A549 (cell line): ENCODE measurements around the gene PFN2. TPM values are rescaled to one million over a fixed set of nuclear protein-coding genes. Genes with fewer than 3 reads are reported as not detected.
A peak's percentile ranks its signal among the peaks of the same experiment; 100 is the strongest.
"Not testable (repeated sequence)": the region's sequence is repeated elsewhere in the genome, so short reads cannot be mapped to it uniquely, and the experiment has no call there.

Experiments used
- ATAC-seq, 2 experiments: fragments of 200-7000 bp in 1 of 2; fragments of >200 bp in 1 of 2; cut with Nextera tagmentation in 1 of 2; cut with Tn5 transposase in 1 of 2; 3 replicates each; pipeline versions ENCODE4 v1.8.0 to v1.9.1; 2018 to 2020; ENCODE audit warnings: mild to moderate bottlenecking in 1 of 2, moderate library complexity in 1 of 2
- CTCF ChIA-PET: fragments of 300-600 bp; sonication (Branson Sonifier 250); formaldehyde crosslinking; extraction: SDS; loops from one replicate; lab custom pipeline; 2021; ENCODE audit warnings: antibody characterized with exemption, inconsistent platforms; lab: Yijun Ruan, JAX
- POLR2A ChIA-PET: fragments of 350-600 bp; formaldehyde crosslinking; extraction: SDS; loops from one replicate; lab custom pipeline; 2021; ENCODE audit warnings: antibody characterized with exemption, inconsistent platforms; lab: Yijun Ruan, JAX
- DNase-seq, 2 experiments: peaks; one replicate each; pipeline versions ENCODE4 v3.0.0 to v3.0.0-alpha.2; 2011 to 2016; ENCODE audit warnings: low read depth in 1 of 2, low spot score in 1 of 2
- FAIRE-seq: peaks from 2 replicates; lab custom pipeline; 2011; peaks lifted over from hg19 to GRCh38; lab: Jason Lieb, UNC
- H3K27ac ChIP-seq, 2 experiments: fragments of >200 bp; sonication (Bioruptor Twin); formaldehyde crosslinking; 3 replicates each; pipeline ENCODE4 v1.5.1; 2016 to 2017
- H3K4me1 ChIP-seq: fragments of >200 bp; sonication (Bioruptor Twin); formaldehyde crosslinking; 3 replicates; pipeline ENCODE4 v1.6.1; 2016
- H3K4me2 ChIP-seq: fragments of >200 bp; sonication (Bioruptor Twin); formaldehyde crosslinking; 3 replicates; pipeline ENCODE4 v1.6.1; 2016
- H3K4me3 ChIP-seq: fragments of >200 bp; sonication (Bioruptor Twin); formaldehyde crosslinking; 3 replicates; pipeline ENCODE4 v1.5.1; 2016
- H3K9me3 ChIP-seq: fragments of >200 bp; sonication (Bioruptor Twin); formaldehyde crosslinking; 3 replicates; pipeline ENCODE4 v1.6.1; 2016
- BHLHE40 ChIP-seq: IDR thresholded peaks from 2 replicates; pipeline ENCODE4 v1.6.1; 2012; ENCODE audit warnings: low read depth, low read length, inconsistent platforms
- CBX8 ChIP-seq: fragments of 200-600 bp; sonication (generic); IDR thresholded peaks from 2 replicates; pipeline ENCODE4 v1.6.1; 2016
- CEBPB ChIP-seq, 2 experiments: fragments of >200 bp in 1 of 2; sonication (Bioruptor Twin) in 1 of 2; formaldehyde crosslinking in 1 of 2; IDR thresholded peaks; 2 replicates each; pipeline ENCODE4 v1.6.1; 2012 to 2016
- CHD4 ChIP-seq: fragments of 200-600 bp; sonication (generic); IDR thresholded peaks from 2 replicates; pipeline ENCODE4 v1.6.1; 2016; ENCODE audit warnings: antibody characterized with exemption, mild to moderate bottlenecking, borderline replicate concordance
- EHF ChIP-seq: fragments of 250-450 bp; sonication (Bioruptor Pico); IDR thresholded peaks from 2 replicates; pipeline ENCODE4 v1.5.0; 2020; ENCODE audit warnings: mild to moderate bottlenecking
- EHMT2 ChIP-seq: fragments of 200-600 bp; sonication (generic); IDR thresholded peaks from 2 replicates; pipeline ENCODE4 v1.6.1; 2016; ENCODE audit warnings: antibody characterized with exemption, low read depth, mild to moderate bottlenecking, moderate library complexity
- FOSL2 ChIP-seq, 2 experiments: fragments of 450-650 bp in 1 of 2; fragments of >200 bp in 1 of 2; sonication (Bioruptor Twin) in 1 of 2; formaldehyde crosslinking; IDR thresholded peaks; 2 replicates each; pipeline versions ENCODE4 v1.5.0 to v1.6.1; 2016 to 2020; ENCODE audit warnings: mild to moderate bottlenecking in 1 of 2, moderate library complexity in 1 of 2
- HEYL ChIP-seq: fragments of 250-450 bp; sonication (Bioruptor Pico); IDR thresholded peaks from 2 replicates; pipeline ENCODE4 v1.8.0; 2021; ENCODE audit warnings: mild to moderate bottlenecking, moderate library complexity
- HOXA7 ChIP-seq: fragments of 250-450 bp; sonication (Bioruptor Pico); IDR thresholded peaks from 2 replicates; pipeline ENCODE4 v1.5.0; 2020; ENCODE audit warnings: mild to moderate bottlenecking, moderate library complexity
- MAFK ChIP-seq: fragments of 450-650 bp; IDR thresholded peaks from 2 replicates; pipeline ENCODE4 v1.6.1; 2014; ENCODE audit not compliant: partially characterized antibody
- NFE2L2 ChIP-seq: fragments of 150-350 bp; conservative IDR thresholded peaks from 2 replicates; pipeline ENCODE4 v1.6.1; 2014; ENCODE audit warnings: low read length
- PHF8 ChIP-seq: fragments of 200-600 bp; sonication (generic); IDR thresholded peaks from 2 replicates; pipeline ENCODE4 v1.6.1; 2016; ENCODE audit warnings: low read depth, mild to moderate bottlenecking, antibody characterized with exemption, moderate library complexity, borderline replicate concordance
- RAD21 ChIP-seq, 2 experiments: fragments of >200 bp in 1 of 2; sonication (Bioruptor Twin) in 1 of 2; formaldehyde crosslinking in 1 of 2; IDR thresholded peaks in 1 of 2; conservative IDR thresholded peaks in 1 of 2; 2 replicates in 1 of 2; 3 replicates in 1 of 2; pipeline ENCODE4 v1.6.1; 2012 to 2018; ENCODE audit warnings: inconsistent platforms in 1 of 2
- SMC3 ChIP-seq: fragments of >200 bp; sonication (Bioruptor Twin); formaldehyde crosslinking; IDR thresholded peaks from 3 replicates; pipeline ENCODE4 v1.6.1; 2018; ENCODE audit warnings: inconsistent platforms
- ZFP36 ChIP-seq: fragments of 450-650 bp; IDR thresholded peaks from 2 replicates; pipeline ENCODE4 v1.6.1; 2014; ENCODE audit warnings: borderline replicate concordance; ENCODE audit not compliant: partially characterized antibody
- WGBS: methylation state at CpG from one replicate; pipeline ENCODE4 v1.1.6; 2017; ENCODE audit errors: missing lambda C conversion rate; 5-methylcytosine and 5-hydroxymethylcytosine counted together
- polyA plus RNA-seq, 4 experiments: library from polyadenylated mRNA; depleted of rRNA in 3 of 4; stranded (reverse); fragments of >200 nt; fragmentation: RNase III in 1 of 4; extraction: RNeasy Plus Mini Kit Qiagen cat#74134 plus additional on column Dnase treatment in 1 of 4; gene quantifications; 2 replicates in 3 of 4; 3 replicates in 1 of 4; pipeline ENCODE4 v1.2.3, GENCODE V29; 2011 to 2017
- TF ChIP-seq, protein P1 (sequence below): fragments of >200 bp; sonication (Bioruptor Twin); formaldehyde crosslinking; IDR thresholded peaks from 3 replicates; pipeline ENCODE4 v1.5.1; 2016
- TF ChIP-seq, protein P2 (sequence below): IDR thresholded peaks from 2 replicates; pipeline ENCODE4 v1.6.1; 2012
- TF ChIP-seq, protein P3 (sequence below): fragments of 250-450 bp; sonication (Bioruptor Pico); IDR thresholded peaks from 2 replicates; pipeline ENCODE4 v1.5.0; 2020; ENCODE audit warnings: low read depth, mild to moderate bottlenecking, moderate library complexity
- TF ChIP-seq, protein P4 (sequence below): fragments of >200 bp; sonication (Bioruptor Twin); formaldehyde crosslinking; IDR thresholded peaks from 2 replicates; pipeline ENCODE4 v1.6.1; 2016
- TF ChIP-seq, protein P5 (sequence below): fragments of 450-650 bp; IDR thresholded peaks from 2 replicates; pipeline ENCODE4 v1.6.1; 2014; ENCODE audit warnings: antibody characterized with exemption
- TF ChIP-seq, protein P6 (sequence below): fragments of 150-350 bp; IDR thresholded peaks from 2 replicates; pipeline ENCODE4 v1.6.1; 2014; ENCODE audit warnings: low read depth, mild to moderate bottlenecking, low read length
- TF ChIP-seq, protein P7 (sequence below): fragments of >200 bp; sonication (Bioruptor Twin); formaldehyde crosslinking; IDR thresholded peaks from 3 replicates; pipeline ENCODE4 v1.6.1; 2016

PFN2 gene
- polyA plus RNA-seq, 2 of the 4 experiments (the other 2 are of a cell fraction), result 201 to 539 TPM

DNA sequence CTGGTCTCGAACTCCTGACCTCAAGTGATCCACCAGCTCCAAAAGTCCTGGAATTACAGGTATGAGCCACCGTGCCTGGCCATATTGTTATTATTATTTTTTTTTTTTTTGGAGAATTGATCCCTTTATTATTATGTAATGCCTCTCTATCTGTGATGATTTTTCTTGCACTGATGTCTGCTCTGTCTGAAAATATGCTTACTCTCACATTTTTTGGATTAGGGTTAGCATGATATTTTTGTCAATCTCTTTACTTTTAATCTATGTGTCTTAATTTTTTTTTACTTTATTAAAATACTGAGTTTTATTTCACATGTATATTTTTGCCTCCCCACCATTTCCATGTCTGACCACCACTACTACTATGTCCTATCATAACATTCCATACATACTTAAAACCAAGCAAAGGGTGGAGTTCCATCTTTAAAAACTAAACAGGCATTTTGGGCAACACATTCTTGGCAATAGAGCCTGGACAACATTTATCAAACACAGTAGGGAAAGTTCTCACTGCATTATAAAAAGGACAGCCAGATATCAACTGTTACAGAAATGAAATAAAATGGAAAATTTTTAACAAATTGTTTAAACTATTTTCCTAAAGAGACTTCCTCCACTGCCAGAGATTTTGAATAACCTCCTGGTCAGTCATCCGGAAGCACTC is 32.2 kb downstream of the PFN2 start:
- H3K4me3 ChIP-seq, FAIRE-seq, DNase-seq, H3K27ac ChIP-seq, H3K4me2 ChIP-seq, H3K9me3 ChIP-seq, POLR2A ChIA-PET: not testable (repeated sequence)
- TF ChIP-seq MAFK, result peak; percentile 8
- TF ChIP-seq, all 56 proteins: peak for 1; not testable (repeated sequence) for 55
- CTCF ChIA-PET, result interaction anchor here (0.6 to 3.1 kb wide), 4 partner anchors 255 to 1652 kb away, joined by 3 to 11 read pairs (median 5); no protein-coding TSS in a partner anchor
- 94% methylated on average over 3 of the region's 3 CpGs for WGBS
- H3K4me1 ChIP-seq, ATAC-seq: not testable (repeated sequence)

DNA sequence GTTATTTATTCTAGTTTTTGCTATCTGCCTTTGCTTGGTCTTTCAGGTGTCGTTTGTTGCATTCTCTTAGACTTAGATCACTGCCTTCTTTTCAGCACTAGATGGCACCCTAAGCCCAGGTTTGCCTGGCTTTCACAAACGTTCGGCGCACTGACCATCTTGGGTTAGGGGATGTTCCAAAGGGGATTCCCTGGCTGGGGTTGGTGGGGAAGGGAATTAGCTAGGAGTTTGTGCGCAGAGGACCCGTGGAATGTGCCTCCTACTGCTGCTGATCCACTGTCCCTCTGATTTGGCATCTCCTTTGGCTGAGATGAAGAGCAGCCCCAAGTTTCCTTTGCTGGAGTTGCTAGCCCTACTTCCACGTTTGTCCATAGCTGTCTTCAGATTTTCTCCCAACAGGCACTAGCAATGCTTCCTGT is 33.9 kb downstream of the PFN2 start:
- POLR2A ChIA-PET, result no interaction called here
- WGBS, result 38% methylated on average over 7 of the region's 7 CpGs
- Histone ChIP-seq H3K27ac (no peak overlapping the region), H3K4me2 (0 out of 3 replicates have a peak overlapping the region, but pooled peaks have one; percentile 3), H3K9me3 (0 out of 3 replicates have a peak, but pooled peaks cover 5% of the 10 kb centered on the region), H3K4me1 (no peaks in the 10 kb centered on the region), H3K4me3 (no peak overlapping the region)
- CTCF ChIA-PET, result interaction anchor here (0.6 to 3.1 kb wide), 28 partner anchors 9 to 608 kb away, joined by 3 to 12 read pairs (median 4); no protein-coding TSS in a partner anchor
- DNase-seq (peak; percentile 33 to 56), ATAC-seq (peak; percentile 90 to 94), FAIRE-seq (no peak)
- no peak for TF ChIP-seq CHD4
- TF ChIP-seq, protein P1, sequence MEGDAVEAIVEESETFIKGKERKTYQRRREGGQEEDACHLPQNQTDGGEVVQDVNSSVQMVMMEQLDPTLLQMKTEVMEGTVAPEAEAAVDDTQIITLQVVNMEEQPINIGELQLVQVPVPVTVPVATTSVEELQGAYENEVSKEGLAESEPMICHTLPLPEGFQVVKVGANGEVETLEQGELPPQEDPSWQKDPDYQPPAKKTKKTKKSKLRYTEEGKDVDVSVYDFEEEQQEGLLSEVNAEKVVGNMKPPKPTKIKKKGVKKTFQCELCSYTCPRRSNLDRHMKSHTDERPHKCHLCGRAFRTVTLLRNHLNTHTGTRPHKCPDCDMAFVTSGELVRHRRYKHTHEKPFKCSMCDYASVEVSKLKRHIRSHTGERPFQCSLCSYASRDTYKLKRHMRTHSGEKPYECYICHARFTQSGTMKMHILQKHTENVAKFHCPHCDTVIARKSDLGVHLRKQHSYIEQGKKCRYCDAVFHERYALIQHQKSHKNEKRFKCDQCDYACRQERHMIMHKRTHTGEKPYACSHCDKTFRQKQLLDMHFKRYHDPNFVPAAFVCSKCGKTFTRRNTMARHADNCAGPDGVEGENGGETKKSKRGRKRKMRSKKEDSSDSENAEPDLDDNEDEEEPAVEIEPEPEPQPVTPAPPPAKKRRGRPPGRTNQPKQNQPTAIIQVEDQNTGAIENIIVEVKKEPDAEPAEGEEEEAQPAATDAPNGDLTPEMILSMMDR, result peak; percentile 80
- peak; percentile 80 to 90 for TF ChIP-seq RAD21 (conservative IDR thresholded peaks at IDR 0.05 in 1 of 2, IDR thresholded peaks at IDR 0.05 in 1 of 2)
- TF ChIP-seq SMC3, result peak; percentile 60; the same call in 2 of the 3 replicates
- TF ChIP-seq, protein P2, sequence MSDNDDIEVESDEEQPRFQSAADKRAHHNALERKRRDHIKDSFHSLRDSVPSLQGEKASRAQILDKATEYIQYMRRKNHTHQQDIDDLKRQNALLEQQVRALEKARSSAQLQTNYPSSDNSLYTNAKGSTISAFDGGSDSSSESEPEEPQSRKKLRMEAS, result no peak

DNA sequence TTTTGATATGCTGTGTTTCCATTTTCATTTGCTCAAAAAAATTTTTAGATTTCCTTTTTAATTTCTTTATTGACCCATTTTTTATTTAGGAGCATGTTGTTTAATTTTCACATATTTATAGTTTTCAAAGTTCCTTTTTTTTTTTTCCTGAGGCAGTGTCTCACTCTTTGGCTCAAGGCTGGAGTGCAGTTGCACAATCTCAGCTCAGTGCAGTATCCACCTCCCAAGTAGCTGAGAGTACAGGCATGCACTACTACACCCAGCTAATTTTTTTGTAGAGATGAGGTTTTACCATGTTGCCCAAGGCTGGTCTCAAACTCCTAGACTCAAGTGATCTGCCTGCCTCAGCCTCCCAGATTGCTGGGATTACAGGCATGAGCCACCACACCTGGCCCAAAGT is 36.2 kb downstream of the PFN2 start:
- DNase-seq, result no peak
- ChIA-PET CTCF (no interaction called here), POLR2A (no interaction called here)

DNA sequence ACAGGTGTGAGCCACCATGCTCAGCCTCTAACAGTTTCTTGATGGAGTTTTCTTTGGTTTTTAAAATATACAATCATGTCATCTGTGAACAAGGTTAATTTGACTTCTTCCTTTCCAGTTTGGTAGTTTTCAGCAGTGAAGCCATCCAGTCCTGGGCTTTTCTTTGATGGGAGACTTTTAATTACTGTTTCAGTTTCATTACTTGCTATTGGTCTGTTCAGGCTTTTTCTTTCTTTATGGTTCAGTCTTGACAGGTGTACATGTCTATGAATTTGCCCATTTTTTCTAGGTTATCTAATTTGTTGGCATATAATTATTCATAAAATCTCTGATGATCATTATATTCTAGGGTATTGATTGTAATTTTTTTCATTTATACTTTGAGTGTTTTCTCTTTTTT is 36.8 kb downstream of the PFN2 start:
- CTCF ChIA-PET, result interaction anchor here (1.3 to 1.8 kb wide), 2 partner anchors 250 to 293 kb away, joined by 4 to 5 read pairs; no protein-coding TSS in a partner anchor
- DNase-seq (no peak), FAIRE-seq (no peak)
- TF ChIP-seq, protein P3, sequence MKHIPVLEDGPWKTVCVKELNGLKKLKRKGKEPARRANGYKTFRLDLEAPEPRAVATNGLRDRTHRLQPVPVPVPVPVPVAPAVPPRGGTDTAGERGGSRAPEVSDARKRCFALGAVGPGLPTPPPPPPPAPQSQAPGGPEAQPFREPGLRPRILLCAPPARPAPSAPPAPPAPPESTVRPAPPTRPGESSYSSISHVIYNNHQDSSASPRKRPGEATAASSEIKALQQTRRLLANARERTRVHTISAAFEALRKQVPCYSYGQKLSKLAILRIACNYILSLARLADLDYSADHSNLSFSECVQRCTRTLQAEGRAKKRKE, result no peak
- TF ChIP-seq FOSL2 (IDR thresholded peaks at IDR 0.05), result no peak
- no peak for TF ChIP-seq FOSL2 (CRISPR knock-in tag; IDR thresholded peaks at IDR 0.05)
- no peak for TF ChIP-seq PHF8
- no peak for TF ChIP-seq RAD21 (conservative IDR thresholded peaks at IDR 0.05 in 1 of 2, IDR thresholded peaks at IDR 0.05 in 1 of 2)
- no peak for TF ChIP-seq HOXA7 (CRISPR knock-in tag)
- no peak for TF ChIP-seq EHMT2
- TF ChIP-seq, protein P4, sequence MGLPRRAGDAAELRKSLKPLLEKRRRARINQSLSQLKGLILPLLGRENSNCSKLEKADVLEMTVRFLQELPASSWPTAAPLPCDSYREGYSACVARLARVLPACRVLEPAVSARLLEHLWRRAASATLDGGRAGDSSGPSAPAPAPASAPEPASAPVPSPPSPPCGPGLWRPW, result no peak
- TF ChIP-seq, protein P5, sequence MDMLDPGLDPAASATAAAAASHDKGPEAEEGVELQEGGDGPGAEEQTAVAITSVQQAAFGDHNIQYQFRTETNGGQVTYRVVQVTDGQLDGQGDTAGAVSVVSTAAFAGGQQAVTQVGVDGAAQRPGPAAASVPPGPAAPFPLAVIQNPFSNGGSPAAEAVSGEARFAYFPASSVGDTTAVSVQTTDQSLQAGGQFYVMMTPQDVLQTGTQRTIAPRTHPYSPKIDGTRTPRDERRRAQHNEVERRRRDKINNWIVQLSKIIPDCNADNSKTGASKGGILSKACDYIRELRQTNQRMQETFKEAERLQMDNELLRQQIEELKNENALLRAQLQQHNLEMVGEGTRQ, result no peak
- TF ChIP-seq ZFP36, result no peak
- TF ChIP-seq NFE2L2, result no peak
- TF ChIP-seq BHLHE40, result no peak
- TF ChIP-seq, protein P6, sequence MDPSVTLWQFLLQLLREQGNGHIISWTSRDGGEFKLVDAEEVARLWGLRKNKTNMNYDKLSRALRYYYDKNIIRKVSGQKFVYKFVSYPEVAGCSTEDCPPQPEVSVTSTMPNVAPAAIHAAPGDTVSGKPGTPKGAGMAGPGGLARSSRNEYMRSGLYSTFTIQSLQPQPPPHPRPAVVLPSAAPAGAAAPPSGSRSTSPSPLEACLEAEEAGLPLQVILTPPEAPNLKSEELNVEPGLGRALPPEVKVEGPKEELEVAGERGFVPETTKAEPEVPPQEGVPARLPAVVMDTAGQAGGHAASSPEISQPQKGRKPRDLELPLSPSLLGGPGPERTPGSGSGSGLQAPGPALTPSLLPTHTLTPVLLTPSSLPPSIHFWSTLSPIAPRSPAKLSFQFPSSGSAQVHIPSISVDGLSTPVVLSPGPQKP, result no peak
- no peak for TF ChIP-seq EHF (CRISPR knock-in tag)
- TF ChIP-seq HEYL (CRISPR knock-in tag), result no peak
- no peak for TF ChIP-seq CBX8

More for the DNA sequence above, 36.2 kb downstream of the PFN2 start:
- H3K4me1 ChIP-seq, result no peaks in the 10 kb centered on the region
- 0 out of 3 replicates have a peak, but pooled peaks cover 5% of the 10 kb centered on the region for H3K9me3 ChIP-seq
- no peak overlapping the region for H3K4me3 ChIP-seq
- ATAC-seq (no peak), FAIRE-seq (no peak)
- TF ChIP-seq, protein P7, sequence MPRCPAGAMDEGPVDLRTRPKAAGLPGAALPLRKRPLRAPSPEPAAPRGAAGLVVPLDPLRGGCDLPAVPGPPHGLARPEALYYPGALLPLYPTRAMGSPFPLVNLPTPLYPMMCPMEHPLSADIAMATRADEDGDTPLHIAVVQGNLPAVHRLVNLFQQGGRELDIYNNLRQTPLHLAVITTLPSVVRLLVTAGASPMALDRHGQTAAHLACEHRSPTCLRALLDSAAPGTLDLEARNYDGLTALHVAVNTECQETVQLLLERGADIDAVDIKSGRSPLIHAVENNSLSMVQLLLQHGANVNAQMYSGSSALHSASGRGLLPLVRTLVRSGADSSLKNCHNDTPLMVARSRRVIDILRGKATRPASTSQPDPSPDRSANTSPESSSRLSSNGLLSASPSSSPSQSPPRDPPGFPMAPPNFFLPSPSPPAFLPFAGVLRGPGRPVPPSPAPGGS, result no peak
- TF ChIP-seq CEBPB (IDR thresholded peaks at IDR 0.05), result 0 out of 4 replicates have a peak, but pooled peaks of 1 of the 2 experiments have one; percentile 29
- H3K4me2 ChIP-seq, result no peak overlapping the region
- no peak overlapping the region for H3K27ac ChIP-seq

More for the DNA sequence above, 36.8 kb downstream of the PFN2 start:
- H3K9me3 ChIP-seq, result 0 out of 3 replicates have a peak, but pooled peaks cover 5% of the 10 kb centered on the region
- no peak overlapping the region for H3K27ac ChIP-seq
- ATAC-seq, result no peak
- POLR2A ChIA-PET, result no interaction called here
- H3K4me3 ChIP-seq, result no peak overlapping the region
- no peaks in the 10 kb centered on the region for H3K4me1 ChIP-seq
- no peak overlapping the region for H3K4me2 ChIP-seq
